Right atrium auricular region (tissue), 2 donors: ENCODE data around the gene CAP2. TPM values are rescaled to one million over a fixed set of nuclear protein-coding genes. Genes with fewer than 3 reads are reported as not detected.
"Not testable (repeated sequence)": the region's sequence is repeated elsewhere in the genome, so short reads cannot be mapped to it uniquely, and the experiment has no call there.

Source experiments
- DNase-seq: peaks from one replicate; pipeline ENCODE4 v3.0.0-alpha.2; 2019; ENCODE audit warnings: low spot score
- H3K27ac ChIP-seq, 2 donors: fragments of 200-600 bp; sonication (generic); 1 replicate in 1 of 2; 2 replicates in 1 of 2; pipeline ENCODE4 v1.5.1; 2016 to 2019
- H3K27me3 ChIP-seq, 2 donors: fragments of 200-600 bp; sonication (generic); one replicate each; pipeline versions ENCODE4 v1.5.1 to v1.6.0; 2017 to 2019
- H3K36me3 ChIP-seq: fragments of 200-600 bp; sonication (generic); one replicate; pipeline ENCODE4 v1.5.1; 2016
- H3K4me1 ChIP-seq, 2 donors: fragments of 200-600 bp; sonication (generic); one replicate each; pipeline versions ENCODE4 v1.5.1 to v1.6.0; 2017 to 2019
- H3K4me3 ChIP-seq, 2 donors: fragments of 200-600 bp; sonication (generic); 1 replicate in 1 of 2; 2 replicates in 1 of 2; pipeline ENCODE4 v1.5.1; 2017 to 2019; ENCODE audit warnings: mild to moderate bottlenecking in 1 of 2, moderate library complexity in 1 of 2
- H3K9me3 ChIP-seq, 2 donors: fragments of 200-600 bp; sonication (generic); one replicate each; pipeline ENCODE4 v1.5.1; 2019
- CTCF ChIP-seq, 2 donors: fragments of 200-600 bp; sonication (generic); IDR thresholded peaks; one replicate each; pipeline ENCODE4 v1.5.1; 2019; ENCODE audit warnings: antibody characterized with exemption in 2 of 2
- total RNA-seq, 2 donors: library from RNA; depleted of rRNA; stranded (reverse); fragments of >200 nt; gene quantifications; one replicate each; pipeline ENCODE4 v1.1.0, GENCODE V29; 2016

Gene CAP2
- total RNA-seq, 2 donors from 2014 or later: 59.9 to 63.6 TPM

GRCh38 chr6:17519120-17519519, 125.7 kb downstream of the CAP2 start:
- TF ChIP-seq CTCF (IDR thresholded peaks at IDR 0.05): no peak
- Histone ChIP-seq H3K4me1 (peaks cover 0 to 2% of the 10 kb centered on the region in 2 donors), H3K27ac (no peak overlapping the region), H3K9me3 (no peaks in the 10 kb centered on the region), H3K27me3 (no peaks in the 10 kb centered on the region), H3K4me3 (no peak overlapping the region), H3K36me3 (peaks cover 16% of the 10 kb centered on the region)
- DNase-seq: no peak

- H3K36me3 ChIP-seq: peaks cover 7% of the 10 kb centered on the region
- no peak overlapping the region for H3K4me3 ChIP-seq
- no peak overlapping the region for H3K27ac ChIP-seq
- no peaks in the 10 kb centered on the region for H3K9me3 ChIP-seq
- H3K27me3 ChIP-seq: no peaks in the 10 kb centered on the region
- no peak for TF ChIP-seq CTCF (IDR thresholded peaks at IDR 0.05)
- no peaks in the 10 kb centered on the region for H3K4me1 ChIP-seq
- DNase-seq: no peak
Measured at GRCh38 chr6:17525637-17526036, 132.2 kb downstream of the CAP2 start.

DNA sequence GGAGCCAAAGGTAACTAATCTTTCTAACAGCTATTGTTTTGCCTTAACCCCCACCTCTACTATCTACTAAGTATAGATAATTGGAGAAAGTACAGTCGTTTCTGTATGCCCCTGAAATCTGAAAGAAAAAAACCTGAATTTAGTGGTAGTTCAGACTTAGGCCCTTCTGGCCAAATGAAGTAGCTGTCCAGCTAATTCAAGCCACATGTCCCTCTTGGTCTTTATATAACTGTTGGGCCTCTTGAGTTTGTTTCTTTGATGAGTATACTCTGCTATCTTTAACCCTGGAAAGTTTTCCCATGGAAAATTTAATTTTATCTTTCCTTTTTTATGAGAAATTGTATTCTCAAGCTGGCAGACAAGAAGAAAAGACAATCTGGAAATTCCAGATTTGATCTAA, 133.7 kb downstream of the CAP2 start:
- no peak for DNase-seq
- no peaks in the 10 kb centered on the region for H3K36me3 ChIP-seq
- no peaks in the 10 kb centered on the region for H3K9me3 ChIP-seq
- no peak overlapping the region for H3K27ac ChIP-seq
- no peak overlapping the region for H3K4me3 ChIP-seq
- no peaks in the 10 kb centered on the region for H3K4me1 ChIP-seq
- H3K27me3 ChIP-seq: no peaks in the 10 kb centered on the region
- no peak for TF ChIP-seq CTCF (IDR thresholded peaks at IDR 0.05)

DNA sequence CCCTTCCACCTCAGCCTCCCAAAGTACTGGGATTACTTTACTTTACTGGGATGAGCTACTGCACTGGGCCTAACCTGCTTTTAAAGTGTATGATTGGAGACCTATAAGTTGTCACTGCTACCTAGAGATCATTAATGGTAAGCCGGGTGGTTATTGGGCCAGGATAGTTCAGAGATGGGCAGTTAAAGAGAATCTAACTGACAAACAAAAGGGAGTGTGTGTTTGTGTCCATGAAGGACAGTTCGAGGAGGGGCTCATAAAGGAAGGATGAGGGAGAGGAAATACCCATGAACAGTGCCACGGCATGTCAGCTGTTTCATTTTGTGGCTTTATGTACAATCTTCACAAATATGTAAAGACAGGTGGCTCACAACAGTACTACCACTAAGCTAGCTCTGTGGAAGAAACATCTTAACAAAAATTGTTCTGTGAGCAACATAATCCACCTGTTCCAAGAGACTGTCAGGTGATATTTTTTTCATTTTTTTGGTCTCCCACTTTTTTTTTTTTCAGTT, 137.0 kb downstream of the CAP2 start:
- no peak for TF ChIP-seq CTCF (IDR thresholded peaks at IDR 0.05)
- no peak for DNase-seq
- H3K4me3 ChIP-seq: no peak overlapping the region
- H3K36me3 ChIP-seq: no peaks in the 10 kb centered on the region
- no peaks in the 10 kb centered on the region for H3K4me1 ChIP-seq
- no peak overlapping the region for H3K27ac ChIP-seq
- no peaks in the 10 kb centered on the region for H3K27me3 ChIP-seq
- no peaks in the 10 kb centered on the region for H3K9me3 ChIP-seq

DNA sequence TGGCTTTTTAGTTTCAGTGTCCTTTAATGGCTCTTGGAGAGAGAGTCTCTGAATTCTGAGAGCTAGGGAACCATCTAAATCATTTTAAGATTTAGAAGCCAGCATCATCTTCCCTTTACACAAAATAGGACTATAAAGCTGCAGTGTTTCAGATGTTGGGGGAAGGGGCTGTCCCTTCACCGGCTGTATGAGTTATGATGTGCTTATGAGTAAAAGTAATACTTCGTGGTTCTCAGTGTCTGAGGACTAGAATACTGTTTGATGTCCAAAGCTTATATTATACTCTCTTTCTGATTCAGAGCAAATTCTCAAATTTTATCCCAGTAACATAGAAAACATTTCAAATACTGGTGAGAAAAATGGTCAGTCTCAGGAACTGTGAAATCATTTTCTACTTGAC, 143.2 kb downstream of the CAP2 start:
- Histone ChIP-seq H3K4me1 (no peaks in the 10 kb centered on the region), H3K27ac (no peak overlapping the region), H3K4me3 (no peak overlapping the region), H3K9me3 (no peaks in the 10 kb centered on the region), H3K36me3 (peaks cover 4% of the 10 kb centered on the region), H3K27me3 (no peaks in the 10 kb centered on the region)
- TF ChIP-seq CTCF (IDR thresholded peaks at IDR 0.05): no peak
- DNase-seq: no peak

DNA sequence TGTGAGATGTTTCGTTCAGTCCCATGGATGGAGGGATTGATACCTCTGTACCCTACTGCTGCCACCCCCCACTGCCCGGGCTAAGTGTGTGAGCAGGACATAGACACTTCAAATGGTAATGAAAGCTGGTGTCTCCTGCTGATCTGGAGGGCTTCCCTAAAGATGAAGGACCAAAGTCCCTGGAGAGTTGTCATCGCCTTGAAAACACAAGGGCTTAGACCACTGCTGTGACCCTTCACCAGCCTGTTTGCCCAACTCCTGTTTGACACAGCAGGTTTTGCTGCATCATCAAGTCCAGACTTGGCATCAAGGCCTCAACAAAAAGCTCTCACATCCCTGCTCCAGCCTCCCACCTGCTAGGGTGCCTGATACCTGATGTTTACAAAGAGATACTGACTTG, 148.8 kb downstream of the CAP2 start:
- Histone ChIP-seq H3K27me3 (no peaks in the 10 kb centered on the region), H3K4me1 (no peaks in the 10 kb centered on the region), H3K9me3 (no peaks in the 10 kb centered on the region), H3K27ac (no peak overlapping the region), H3K36me3 (peaks cover 26% of the 10 kb centered on the region), H3K4me3 (no peak overlapping the region)
- no peak for TF ChIP-seq CTCF (IDR thresholded peaks at IDR 0.05)
- DNase-seq: no peak

GRCh38 chr6:17545681-17546080, 152.3 kb downstream of the CAP2 start:
- H3K4me1 ChIP-seq, H3K9me3 ChIP-seq, DNase-seq, H3K4me3 ChIP-seq, H3K27me3 ChIP-seq, H3K27ac ChIP-seq: not testable (repeated sequence)
- H3K36me3 ChIP-seq: peaks cover 23% of the 10 kb centered on the region
